Thyroid gland (tissue), 4 donors: ENCODE data around the gene CCSAP. TPM values are rescaled to one million over a fixed set of nuclear protein-coding genes. Genes with fewer than 3 reads are reported as not detected.

ENCODE experiments used
- DNase-seq, 2 donors: peaks; one replicate each; pipeline ENCODE4 v3.0.0-alpha.2; 2019
- H3K27ac ChIP-seq, 3 donors: fragments of 200-600 bp; sonication (generic); 1 replicate in 2 of 3; 2 replicates in 1 of 3; pipeline ENCODE4 v1.5.1; 2016 to 2019; ENCODE audit warnings: mild to moderate bottlenecking in 1 of 3, moderate library complexity in 1 of 3
- H3K27me3 ChIP-seq: fragments of 200-600 bp; sonication (generic); one replicate; pipeline ENCODE4 v1.5.1; 2019
- H3K36me3 ChIP-seq, 2 donors: fragments of 200-600 bp; sonication (generic); one replicate each; pipeline ENCODE4 v1.5.1; 2016 to 2019
- H3K4me1 ChIP-seq, 2 donors: fragments of 200-600 bp; sonication (generic); one replicate each; pipeline ENCODE4 v1.5.1; 2017 to 2019
- H3K4me3 ChIP-seq, 3 donors: fragments of 200-600 bp; sonication (generic); replicated peaks in 1 of 3; 1 replicate in 2 of 3; 2 replicates in 1 of 3; pipeline ENCODE4 v1.5.1; 2016; ENCODE audit warnings: mild to moderate bottlenecking in 1 of 3
- H3K9me3 ChIP-seq: fragments of 200-600 bp; sonication (generic); one replicate; pipeline ENCODE4 v1.5.1; 2017
- CTCF ChIP-seq, 6 experiments: fragments of 200-600 bp in 3 of 6; fragments of 450-650 bp in 3 of 6; sonication (generic) in 3 of 6; IDR thresholded peaks; one replicate each; pipeline ENCODE4 v1.5.1; 2016 to 2019; ENCODE audit warnings: antibody characterized with exemption in 6 of 6, mild to moderate bottlenecking in 2 of 6, inconsistent platforms in 1 of 6, moderate library complexity in 1 of 6
- POLR2A ChIP-seq, 2 donors: fragments of 450-650 bp; IDR thresholded peaks; one replicate each; pipeline ENCODE4 v1.6.1; 2017; ENCODE audit warnings: antibody characterized with exemption in 2 of 2, mild to moderate bottlenecking in 2 of 2, moderate library complexity in 1 of 2
- WGBS, 2 donors: methylation state at CpG; one replicate each; pipeline ENCODE4 v1.1.5; 2017; 5-methylcytosine and 5-hydroxymethylcytosine counted together
- intact Hi-C: fragments of 100-400 bp; cut with DNase I; formaldehyde crosslinking; loops from one replicate; pipeline ENCODE4 v1.15.1; 2023
- total RNA-seq, 4 donors: library from RNA; depleted of rRNA; stranded (reverse); fragments of >200 nt; gene quantifications; one replicate each; pipeline ENCODE4 v1.2.3, GENCODE V29; 2016

Gene CCSAP
- total RNA-seq, 4 donors from 2014 or later: 2.1 to 3.6 (median 2.9) TPM

GRCh38 chr1:229374485-229374884, 31.6 kb upstream of the CCSAP start:
- Histone ChIP-seq H3K36me3 (no peaks in the 10 kb centered on the region), H3K4me1 (no peaks in the 10 kb centered on the region), H3K27me3 (no peaks in the 10 kb centered on the region), H3K4me3 (no peak overlapping the region), H3K27ac (no peak overlapping the region), H3K9me3 (no peaks in the 10 kb centered on the region)
- intact Hi-C loops: no loop called here
- WGBS, 2 donors: 86 to 89% methylated on average over 8 of the region's 8 CpGs
- TF ChIP-seq POLR2A (IDR thresholded peaks at IDR 0.05): no peak
- no peak for TF ChIP-seq CTCF (IDR thresholded peaks at IDR 0.05)
- no peak for DNase-seq

DNA sequence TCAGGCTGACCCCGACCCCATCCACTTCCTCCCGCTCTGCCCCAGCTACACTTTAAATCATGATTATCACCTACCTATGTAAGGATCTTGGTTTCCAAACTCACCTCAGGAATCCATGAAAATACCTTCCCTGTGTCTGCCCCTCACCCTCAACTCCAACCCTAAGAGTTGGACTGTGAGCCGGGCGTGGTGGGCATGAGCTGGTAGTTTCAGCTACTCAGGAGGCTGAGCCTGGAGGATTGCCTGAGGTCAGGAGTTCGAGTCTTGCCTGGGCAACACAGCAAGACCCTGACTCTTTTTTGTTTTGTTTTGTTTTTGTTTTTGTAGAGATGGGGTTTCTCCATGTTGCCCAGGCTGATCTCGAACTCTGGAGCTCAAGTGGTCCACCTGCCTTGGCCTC, 30.5 kb upstream of the CCSAP start:
- Histone ChIP-seq H3K36me3 (no peaks in the 10 kb centered on the region), H3K4me3 (no peak overlapping the region), H3K27ac (no peak overlapping the region), H3K4me1 (no peaks in the 10 kb centered on the region), H3K27me3 (no peaks in the 10 kb centered on the region), H3K9me3 (no peaks in the 10 kb centered on the region)
- no peak for TF ChIP-seq CTCF (IDR thresholded peaks at IDR 0.05)
- no peak for TF ChIP-seq POLR2A (IDR thresholded peaks at IDR 0.05)
- WGBS, 2 donors: 88 to 90% methylated on average over 6 of the region's 6 CpGs
- no peak for DNase-seq
- intact Hi-C loops: no loop called here

DNA sequence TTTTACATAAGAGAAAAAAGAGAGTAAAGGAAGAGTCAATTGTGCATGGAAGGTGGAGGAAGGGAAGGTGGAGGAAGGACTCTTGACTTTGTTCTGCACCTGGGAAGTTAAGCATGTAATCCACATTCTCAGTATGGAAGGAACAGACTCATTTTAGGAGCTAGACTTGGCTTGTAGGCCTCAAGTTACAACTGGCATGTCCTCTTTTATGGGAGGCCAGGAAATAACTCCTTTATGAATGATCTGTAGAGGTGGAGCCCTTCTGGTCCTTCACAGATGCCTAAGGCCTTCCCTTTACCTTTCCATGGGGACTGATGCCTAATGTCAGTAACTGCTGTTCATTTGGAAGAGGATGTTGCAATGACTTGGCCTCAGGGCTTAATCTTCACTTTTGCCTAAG, 29.4 kb upstream of the CCSAP start:
- Histone ChIP-seq H3K9me3 (no peaks in the 10 kb centered on the region), H3K27me3 (no peaks in the 10 kb centered on the region), H3K4me3 (no peak overlapping the region), H3K36me3 (no peaks in the 10 kb centered on the region), H3K27ac (no peak overlapping the region), H3K4me1 (no peaks in the 10 kb centered on the region)
- intact Hi-C loops: no loop called here
- no peak for TF ChIP-seq CTCF (IDR thresholded peaks at IDR 0.05)
- no peak for TF ChIP-seq POLR2A (IDR thresholded peaks at IDR 0.05)
- DNase-seq: no peak

DNA sequence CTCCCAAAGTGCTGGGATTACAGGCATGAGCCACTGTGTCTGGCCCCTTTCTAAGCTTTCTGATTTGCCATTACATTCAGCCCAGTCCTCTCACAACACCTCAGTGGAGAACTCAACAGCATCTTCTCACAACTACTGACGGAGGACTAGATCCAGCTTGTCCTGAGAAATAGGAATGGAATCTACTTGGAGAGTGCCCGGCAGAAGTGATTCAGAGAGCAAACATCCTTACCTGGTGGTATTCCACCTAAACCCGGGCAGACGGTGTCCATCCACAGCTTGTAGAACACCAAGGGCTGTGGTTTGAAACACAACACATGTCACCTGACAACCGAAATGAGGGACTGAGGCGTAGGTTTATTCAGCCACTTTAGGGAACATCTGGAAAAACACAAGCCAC, 28.8 kb upstream of the CCSAP start:
- intact Hi-C loops: no loop called here
- Histone ChIP-seq H3K4me1 (no peaks in the 10 kb centered on the region), H3K4me3 (no peak overlapping the region), H3K9me3 (no peaks in the 10 kb centered on the region), H3K36me3 (no peaks in the 10 kb centered on the region), H3K27ac (no peak overlapping the region), H3K27me3 (no peaks in the 10 kb centered on the region)
- TF ChIP-seq POLR2A (IDR thresholded peaks at IDR 0.05) (no peak), CTCF (IDR thresholded peaks at IDR 0.05) (no peak)
- WGBS, 2 donors: 83 to 91% methylated on average over 6 of the region's 6 CpGs
- DNase-seq: no peak

DNA sequence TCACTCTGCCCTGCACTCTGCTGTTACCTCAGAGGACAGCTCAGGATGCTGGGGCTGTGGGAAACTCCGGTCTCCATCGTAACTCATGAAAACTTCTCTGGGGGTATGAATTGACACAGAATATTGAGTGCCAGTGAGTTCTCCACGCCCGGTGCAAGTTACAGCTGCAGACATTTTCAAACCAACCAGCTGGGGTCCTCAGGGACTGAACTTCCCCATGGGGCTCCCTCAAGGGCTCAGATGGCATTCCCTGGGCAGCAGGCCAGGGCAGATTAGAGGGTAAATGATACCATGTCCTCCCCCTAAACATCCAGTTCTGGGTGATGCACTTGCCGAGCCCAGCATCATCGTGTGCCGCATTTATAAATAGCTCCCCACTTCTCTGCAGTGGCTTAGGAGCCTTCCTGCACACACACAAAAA, 27.8 kb upstream of the CCSAP start:
- no peaks in the 10 kb centered on the region for H3K9me3 ChIP-seq
- TF ChIP-seq CTCF (IDR thresholded peaks at IDR 0.05) (no peak), POLR2A (IDR thresholded peaks at IDR 0.05) (no peak)
- no peak for DNase-seq
- no peaks in the 10 kb centered on the region for H3K27me3 ChIP-seq
- intact Hi-C loops: no loop called here
- H3K27ac ChIP-seq: no peak overlapping the region
- H3K36me3 ChIP-seq: no peaks in the 10 kb centered on the region
- H3K4me3 ChIP-seq: no peak overlapping the region
- 59 to 68% methylated on average over 7 of the region's 7 CpGs for WGBS, 2 donors
- no peaks in the 10 kb centered on the region for H3K4me1 ChIP-seq
